NCI-H128 (cell line): ENCODE measurements around the gene CD69.
"Not testable (repeated sequence)": the region's sequence is repeated elsewhere in the genome, so short reads cannot be mapped to it uniquely, and the experiment has no call there.

Source experiments
- DNase-seq: peaks from one replicate; lab custom pipeline; 2025; ENCODE audit not compliant: unreplicated experiment; lab: John Stamatoyannopoulos, UW

Gene CD69

GRCh38 chr12:9751204-9752144 is 9.2 kb downstream of the CD69 start:
- no peak for DNase-seq

- DNase-seq: peak; percentile 8
Observed at GRCh38 chr12:9750276-9751203, 10.2 kb downstream of the CD69 start.

GRCh38 chr12:9749640-9750039 is 11.1 kb downstream of the CD69 start:
- DNase-seq: no peak

DNA sequence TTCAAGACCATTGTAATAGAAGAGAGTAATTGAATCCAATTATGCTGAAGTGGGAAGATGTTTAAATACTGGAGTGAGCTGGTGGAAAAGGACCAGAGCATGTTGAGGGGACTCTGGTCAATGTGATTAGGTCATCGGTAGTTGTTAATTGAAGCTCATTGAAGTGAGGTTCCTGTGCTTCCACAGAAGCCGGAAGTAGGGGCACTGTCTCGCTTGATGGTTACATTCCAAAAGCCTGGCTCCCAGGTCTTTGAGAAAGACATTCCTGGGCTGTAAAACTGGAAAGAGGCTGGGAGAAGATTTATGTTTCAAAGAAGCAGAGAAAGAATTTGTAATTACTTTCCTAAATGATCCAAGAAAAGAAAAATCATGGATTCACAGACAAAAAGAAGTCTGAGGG is 15.5 kb downstream of the CD69 start:
- no peak for DNase-seq

DNA sequence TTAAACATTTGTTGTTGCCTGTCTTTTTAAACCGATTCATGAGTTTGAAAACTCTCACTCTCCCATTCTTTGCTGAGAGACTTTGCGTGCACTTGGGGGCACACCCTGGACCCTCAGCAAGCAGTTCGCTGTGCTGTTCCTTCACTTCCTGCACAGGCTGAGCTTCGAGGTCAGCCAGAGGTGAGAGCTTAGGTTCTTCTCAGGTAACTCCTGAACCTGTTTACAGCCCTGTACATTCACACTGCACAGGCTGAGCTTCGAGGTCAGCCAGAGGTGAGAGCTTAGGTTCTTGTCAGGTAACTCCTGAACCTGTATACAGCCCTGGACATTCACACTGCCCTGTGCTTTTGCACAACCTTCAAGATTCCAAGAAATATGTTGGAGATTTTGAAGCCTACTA is 18.0 kb downstream of the CD69 start:
- DNase-seq: no peak

DNA sequence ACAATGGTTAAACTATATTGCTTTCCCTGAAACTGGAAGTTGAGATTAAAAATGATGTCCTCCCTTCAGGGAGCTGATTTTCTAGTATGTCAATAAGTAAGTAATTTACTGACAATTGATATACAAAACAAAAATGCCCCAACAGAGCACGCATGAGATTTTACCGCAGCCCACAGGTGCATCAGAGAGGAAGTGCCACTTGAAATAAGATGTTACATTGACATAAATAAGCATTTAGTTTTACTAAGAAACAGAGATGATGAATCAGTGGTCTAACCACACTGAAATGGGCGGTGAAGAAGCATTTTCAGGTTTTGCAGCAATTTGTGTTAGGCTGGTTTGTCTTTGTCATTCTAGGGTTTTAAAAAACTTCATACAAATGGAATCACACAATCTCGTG is 19.0 kb downstream of the CD69 start:
- DNase-seq: no peak

GRCh38 chr12:9740106-9740750 is 20.5 kb downstream of the CD69 start:
- no peak for DNase-seq

DNA sequence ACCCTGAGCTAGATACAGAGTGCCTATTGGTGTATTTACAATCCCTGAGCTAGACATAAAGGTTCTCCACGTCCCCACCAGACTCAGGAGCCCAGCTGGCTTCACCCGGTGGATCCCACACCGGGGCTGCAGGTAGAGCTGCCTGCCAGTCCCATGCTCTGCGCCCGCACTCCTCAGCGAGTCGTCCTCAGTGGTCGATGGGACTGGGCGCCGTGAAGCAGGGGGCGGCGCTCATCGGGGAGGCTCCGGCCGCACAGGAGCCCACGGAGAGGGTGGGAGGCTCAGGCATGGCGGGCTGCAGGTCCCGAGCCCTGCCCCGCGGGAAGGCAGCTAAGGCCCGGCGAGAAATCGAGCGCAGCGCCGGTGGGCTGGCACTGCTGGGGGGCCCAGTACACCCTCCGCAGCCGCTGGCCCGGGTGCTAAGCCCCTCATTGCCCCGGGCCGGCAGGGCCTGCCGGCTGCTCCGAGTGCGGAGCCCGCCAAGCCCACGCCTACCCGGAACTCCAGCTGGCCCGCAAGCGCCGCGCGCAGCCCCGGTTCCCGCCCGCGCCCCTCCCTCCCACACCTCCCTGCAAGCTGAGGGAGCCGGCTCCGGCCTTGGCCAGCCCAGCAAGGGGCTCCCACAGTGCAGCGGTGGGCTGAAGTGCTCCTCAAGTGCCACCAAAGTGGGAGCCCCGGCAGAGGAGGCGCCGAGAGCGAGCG is 21.1 kb downstream of the CD69 start:
- DNase-seq: not testable (repeated sequence)

DNA sequence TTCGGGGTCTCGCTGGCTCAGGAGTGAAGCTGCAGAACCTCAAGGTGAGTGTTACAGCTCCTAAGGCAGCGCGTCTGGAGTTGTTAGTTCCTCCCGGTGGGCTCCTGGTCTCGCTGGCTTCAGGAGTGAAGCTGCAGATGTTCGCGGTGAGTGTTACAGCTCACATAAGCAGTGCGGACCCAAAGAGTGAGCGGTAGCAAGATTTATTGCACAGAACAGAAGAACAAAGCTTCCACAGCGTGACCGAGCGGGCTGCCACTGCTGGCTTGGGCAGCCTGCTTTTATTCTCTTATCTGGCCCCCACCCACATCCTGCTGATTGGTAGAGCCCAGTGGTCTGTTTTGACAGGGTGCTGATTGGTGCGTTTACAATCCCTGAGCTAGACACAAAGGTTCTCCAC is 21.8 kb downstream of the CD69 start:
- DNase-seq: not testable (repeated sequence)

GRCh38 chr12:9736936-9737705 is 23.6 kb downstream of the CD69 start:
- DNase-seq: no peak

DNA sequence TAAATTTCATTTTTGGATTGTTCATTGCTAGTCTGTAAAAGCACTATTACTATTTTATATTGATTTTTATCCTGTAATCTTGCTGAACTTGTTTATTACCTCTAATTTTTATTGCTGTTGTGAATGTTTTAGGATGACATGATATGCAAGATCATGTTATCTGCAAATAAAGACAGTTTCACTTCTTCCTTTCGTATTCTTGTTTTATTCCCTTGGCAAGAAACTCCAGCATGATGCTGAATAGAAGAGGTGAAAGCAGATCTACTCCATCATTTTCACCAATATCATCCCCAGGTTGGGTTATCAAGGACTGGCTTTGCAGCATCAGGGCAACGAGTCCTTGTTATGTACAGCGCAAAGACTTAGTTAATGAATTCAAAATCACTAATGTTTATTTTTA is 25.1 kb downstream of the CD69 start:
- no peak for DNase-seq

DNA sequence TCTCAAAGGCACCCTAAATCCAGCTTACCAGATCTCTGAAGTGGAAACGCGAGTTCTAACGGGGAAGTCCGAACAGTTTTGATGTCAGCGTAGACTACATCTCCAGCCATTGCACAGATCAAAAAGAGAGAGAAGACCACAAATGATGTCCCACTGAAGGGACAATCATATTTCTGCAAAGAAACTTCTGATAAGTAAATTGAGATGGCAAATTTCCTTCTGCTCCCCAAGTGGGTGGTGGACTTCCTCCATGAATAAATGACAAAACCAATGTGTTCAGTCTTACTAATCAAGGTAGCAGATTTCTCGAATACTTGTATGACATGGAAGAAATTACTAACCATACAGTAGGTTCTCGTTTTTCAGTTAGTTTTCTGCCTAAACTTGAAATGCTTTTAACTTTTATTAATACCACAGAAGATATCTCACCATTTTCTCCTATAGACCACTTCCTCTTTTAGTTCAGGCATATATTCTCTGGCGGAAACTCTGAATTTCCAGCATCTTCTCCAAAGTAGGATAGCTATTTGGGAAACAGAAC is 27.7 kb downstream of the CD69 start, which contains the start of gene CLECL1:
TSS of gene CLECL1 (minus strand) at position 177 of the 541 bp plus-strand sequence.
- no peak for DNase-seq

DNA sequence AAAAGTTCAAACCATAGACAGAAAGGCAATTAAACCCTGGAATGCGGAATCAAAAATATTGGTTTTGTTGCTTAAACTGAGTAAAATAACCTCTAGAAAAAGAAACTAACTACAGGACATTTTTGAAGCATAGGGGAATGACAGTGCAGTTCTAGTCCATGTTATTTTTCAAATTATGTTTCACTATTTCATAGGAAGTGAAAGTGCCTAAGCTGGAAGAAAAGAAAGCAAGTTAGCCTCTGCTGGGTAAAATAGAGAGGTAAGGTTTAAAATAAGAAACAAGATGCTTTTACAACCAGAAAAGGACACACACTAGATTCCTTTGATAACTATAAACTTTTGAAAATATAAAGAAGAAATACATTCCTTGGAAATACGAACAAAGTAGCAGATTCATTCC is 28.9 kb downstream of the CD69 start:
- no peak for DNase-seq

- no peak for DNase-seq
Observed at GRCh38 chr12:9731393-9731792, 29.3 kb downstream of the CD69 start.

DNA sequence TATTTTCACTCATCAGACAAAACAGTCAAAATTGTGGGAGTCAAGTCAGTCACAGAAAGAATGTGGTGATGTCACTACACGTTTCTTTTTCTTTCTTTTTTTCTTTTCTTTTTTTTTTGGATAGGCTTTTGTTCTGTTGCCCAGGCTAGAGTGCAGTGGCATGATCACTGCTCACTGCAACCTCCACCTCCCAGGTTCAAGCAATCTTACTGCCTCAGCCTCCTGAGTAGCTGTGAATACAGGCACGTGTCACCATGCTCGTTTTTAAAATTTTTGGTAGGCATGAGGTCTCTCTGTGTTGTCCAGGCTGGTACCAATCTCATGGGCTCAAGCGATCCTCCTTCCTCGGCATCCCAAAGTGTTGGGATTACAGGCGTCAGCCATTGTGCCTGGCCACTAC is 30.1 kb downstream of the CD69 start:
- DNase-seq: no peak

DNA sequence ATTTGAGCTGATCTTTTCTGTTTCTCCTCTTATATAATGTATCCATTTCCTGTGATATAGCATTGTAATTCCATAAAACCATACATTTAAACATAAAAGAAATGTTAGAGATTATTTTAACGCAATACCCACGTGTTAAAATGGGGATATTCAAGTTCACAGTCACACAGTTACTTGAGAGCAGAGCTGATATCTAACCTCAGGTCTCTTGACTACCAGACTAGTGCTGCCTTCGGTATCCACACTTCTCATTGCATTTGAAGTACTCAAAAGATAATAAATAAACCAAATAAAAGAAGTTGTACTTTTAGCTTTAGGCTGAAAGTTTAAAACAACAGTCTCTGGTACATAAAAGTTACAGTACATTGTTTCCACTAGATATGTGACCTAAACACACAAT is 30.7 kb downstream of the CD69 start:
- DNase-seq: no peak

DNA sequence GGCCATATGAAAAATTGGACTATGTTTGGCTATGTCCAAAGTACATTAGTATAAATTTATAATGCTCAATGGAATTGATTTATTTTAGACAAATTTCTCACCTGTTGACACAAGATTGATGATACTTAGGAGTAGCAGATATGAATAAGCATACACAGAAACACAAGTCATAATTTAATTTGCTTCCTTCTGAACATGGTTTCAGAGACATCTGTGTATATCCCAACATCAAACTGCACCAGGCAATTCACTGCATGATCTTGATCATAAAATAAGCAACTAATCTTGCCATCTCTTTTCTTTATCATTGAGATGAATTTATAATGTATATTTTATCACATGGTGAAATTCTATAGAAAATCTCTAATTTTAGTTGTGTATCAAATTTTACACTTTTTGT is 31.6 kb downstream of the CD69 start:
- DNase-seq: no peak

DNA sequence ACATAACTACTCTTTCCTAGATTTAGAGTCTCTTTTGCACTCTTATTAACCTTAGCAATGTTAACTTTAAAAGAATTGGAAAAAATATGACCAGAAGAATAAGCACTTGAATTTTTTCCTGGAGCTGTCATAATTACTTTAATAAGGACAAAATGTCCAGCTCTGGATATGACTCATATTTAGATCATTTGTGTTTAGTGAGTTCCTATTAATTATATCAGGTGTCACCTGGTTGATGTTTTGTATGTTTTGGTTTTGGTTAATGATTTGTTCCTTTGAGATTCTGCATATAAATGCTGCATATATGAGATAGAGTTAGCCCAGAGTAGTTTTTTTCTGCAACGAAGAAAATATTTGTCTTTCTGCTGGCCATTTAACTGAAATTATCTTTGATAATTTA is 32.9 kb downstream of the CD69 start:
- DNase-seq: no peak

- DNase-seq: no peak
Observed at GRCh38 chr12:9725213-9725870, 35.4 kb downstream of the CD69 start.
